Body of pancreas (tissue), 4 donors: ENCODE data around the gene CMC2. TPM values are rescaled to one million over a fixed set of nuclear protein-coding genes. Genes with fewer than 3 reads are reported as not detected.
A peak's percentile ranks its signal among the peaks of the same experiment; 100 is the strongest.

Source experiments
- ATAC-seq: fragments of 150-250 bp; one replicate; pipeline ENCODE4 v1.9.1; 2016
- DNase-seq, 4 donors: peaks; one replicate each; pipeline ENCODE4 v3.0.0-alpha.2; 2019
- H3K27ac ChIP-seq, 4 donors: fragments of 200-600 bp; sonication (generic); 1 replicate in 3 of 4; 2 replicates in 1 of 4; pipeline versions ENCODE4 v1.5.1 to v1.6.1; 2016 to 2019; ENCODE audit warnings: mild to moderate bottlenecking in 1 of 4, mixed read lengths in 1 of 4, moderate library complexity in 1 of 4
- H3K27me3 ChIP-seq, 2 donors: fragments of 200-600 bp; sonication (generic); one replicate each; pipeline ENCODE4 v1.6.0; 2016; ENCODE audit warnings: mild to moderate bottlenecking in 1 of 2
- H3K36me3 ChIP-seq, 2 donors: fragments of 200-600 bp; sonication (generic); replicated peaks in 1 of 2; 2 replicates each; pipeline ENCODE4 v1.5.1; 2016; ENCODE audit warnings: low read depth in 2 of 2; ENCODE audit not compliant: insufficient read depth in 1 of 2
- H3K4me1 ChIP-seq: fragments of 200-600 bp; sonication (generic); one replicate; pipeline ENCODE4 v1.6.0; 2016
- H3K4me3 ChIP-seq, 2 donors: fragments of 200-600 bp; sonication (generic); 1 replicate in 1 of 2; 2 replicates in 1 of 2; pipeline ENCODE4 v1.5.1; 2016 to 2019
- H3K9me3 ChIP-seq, 3 donors: fragments of 200-600 bp; sonication (generic); 1 replicate in 2 of 3; 2 replicates in 1 of 3; pipeline ENCODE4 v1.5.1; 2016
- POLR2A ChIP-seq, 3 donors: fragments of 450-650 bp; IDR thresholded peaks; one replicate each; pipeline ENCODE4 v1.6.1; 2016; ENCODE audit warnings: antibody characterized with exemption in 3 of 3, mild to moderate bottlenecking in 2 of 3
- WGBS, 2 donors: methylation state at CpG; one replicate each; pipeline ENCODE4 v1.1.5; 2017; 5-methylcytosine and 5-hydroxymethylcytosine counted together
- intact Hi-C: fragments of 100-400 bp; cut with DNase I; formaldehyde crosslinking; loops from one replicate; pipeline ENCODE4 v1.15.1; 2023
- total RNA-seq, 2 donors: library from RNA; depleted of rRNA; stranded (reverse); fragments of >200 nt; gene quantifications; one replicate each; pipeline ENCODE4 v1.1.0, GENCODE V29; 2016
- TF ChIP-seq, protein P1 (sequence below), 7 experiments: fragments of 450-650 bp in 4 of 7; fragments of 200-600 bp in 3 of 7; sonication (generic) in 3 of 7; IDR thresholded peaks; one replicate each; pipeline ENCODE4 v1.5.1; 2016 to 2019; ENCODE audit warnings: antibody characterized with exemption in 7 of 7

Gene CMC2
- total RNA-seq, result 10 to 100 TPM; 15.5 to 23.6 TPM

DNA sequence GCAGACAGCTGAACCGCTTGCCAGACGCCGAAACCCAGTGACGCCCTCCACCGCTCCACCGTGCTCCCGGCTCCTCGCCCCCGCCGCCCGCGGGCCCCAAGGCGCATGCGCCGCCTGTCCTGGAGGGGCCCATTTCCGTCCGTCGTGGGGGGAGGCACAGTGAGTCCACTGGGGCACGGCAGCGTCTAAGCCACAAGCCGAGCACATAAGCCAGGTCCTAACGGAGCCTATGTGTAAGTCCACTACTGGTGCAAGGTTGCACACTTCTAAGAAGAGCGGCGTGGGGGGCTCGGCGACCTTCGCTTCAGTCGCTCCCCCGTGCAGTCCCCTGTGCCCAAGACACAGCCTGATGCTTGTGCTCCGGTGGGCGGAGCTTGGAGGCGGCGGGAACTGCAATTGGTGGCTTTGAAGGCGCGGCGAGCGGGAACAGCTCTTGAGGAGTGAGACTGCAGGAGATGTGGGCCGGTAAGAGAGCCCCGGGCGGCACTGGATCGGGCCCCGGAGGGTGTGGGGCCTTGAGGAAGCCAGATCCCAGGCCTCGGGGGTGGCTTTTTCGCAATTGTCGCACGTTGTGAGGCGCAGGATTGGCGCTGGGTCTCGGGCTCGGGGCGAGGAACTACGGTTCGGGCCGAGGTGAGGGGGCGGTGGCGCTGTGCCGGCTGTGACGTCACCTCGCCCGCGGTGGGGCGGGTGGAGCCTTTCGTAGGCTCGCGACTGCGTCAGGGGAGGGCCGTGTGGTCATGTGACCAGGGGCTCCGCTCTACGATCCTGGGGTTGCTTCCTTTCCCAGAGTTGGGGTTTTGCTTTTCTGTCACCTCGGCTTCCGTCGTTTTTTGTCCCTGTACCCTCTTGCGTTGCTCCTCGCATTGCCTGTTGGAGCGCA is at the start of gene CMC2, which contains the start of gene CENPN:
CMC2 (minus strand) TSS at position 73 of the 883 bp plus-strand sequence. CDS start 9,491 bp downstream, outside the sequence.
CENPN (plus strand) TSS at position 402 of the 883 bp plus-strand sequence. CDS start 4,726 bp downstream, outside the sequence.
- no peaks in the 10 kb centered on the region for H3K27me3 ChIP-seq
- peak within 1 kb of the TSS; percentile 85 to 95 for H3K4me3 ChIP-seq
- WGBS, 2 donors, result 0% methylated on average over 4 to 68 of the region's 75 CpGs
- peaks cover 30% of the 10 kb centered on the region for H3K4me1 ChIP-seq
- no peaks in the 10 kb centered on the region for H3K9me3 ChIP-seq
- H3K36me3 ChIP-seq, result no peaks in the 10 kb centered on the region
- intact Hi-C loops, result no loop called here
- ATAC-seq (peak; percentile 93), DNase-seq (peak; percentile 99 to 100 (median 99))
- H3K27ac ChIP-seq, result peak within 1 kb of the TSS; percentile 96 to 99 (median 98)
- TF ChIP-seq, protein P1, sequence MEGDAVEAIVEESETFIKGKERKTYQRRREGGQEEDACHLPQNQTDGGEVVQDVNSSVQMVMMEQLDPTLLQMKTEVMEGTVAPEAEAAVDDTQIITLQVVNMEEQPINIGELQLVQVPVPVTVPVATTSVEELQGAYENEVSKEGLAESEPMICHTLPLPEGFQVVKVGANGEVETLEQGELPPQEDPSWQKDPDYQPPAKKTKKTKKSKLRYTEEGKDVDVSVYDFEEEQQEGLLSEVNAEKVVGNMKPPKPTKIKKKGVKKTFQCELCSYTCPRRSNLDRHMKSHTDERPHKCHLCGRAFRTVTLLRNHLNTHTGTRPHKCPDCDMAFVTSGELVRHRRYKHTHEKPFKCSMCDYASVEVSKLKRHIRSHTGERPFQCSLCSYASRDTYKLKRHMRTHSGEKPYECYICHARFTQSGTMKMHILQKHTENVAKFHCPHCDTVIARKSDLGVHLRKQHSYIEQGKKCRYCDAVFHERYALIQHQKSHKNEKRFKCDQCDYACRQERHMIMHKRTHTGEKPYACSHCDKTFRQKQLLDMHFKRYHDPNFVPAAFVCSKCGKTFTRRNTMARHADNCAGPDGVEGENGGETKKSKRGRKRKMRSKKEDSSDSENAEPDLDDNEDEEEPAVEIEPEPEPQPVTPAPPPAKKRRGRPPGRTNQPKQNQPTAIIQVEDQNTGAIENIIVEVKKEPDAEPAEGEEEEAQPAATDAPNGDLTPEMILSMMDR (IDR thresholded peaks at IDR 0.05), result peak in 3 of 7 experiments; percentile 15 to 40 (median 20)
- TF ChIP-seq POLR2A (IDR thresholded peaks at IDR 0.05), result peak in 2 of 3 donors; percentile 77 to 91

DNA sequence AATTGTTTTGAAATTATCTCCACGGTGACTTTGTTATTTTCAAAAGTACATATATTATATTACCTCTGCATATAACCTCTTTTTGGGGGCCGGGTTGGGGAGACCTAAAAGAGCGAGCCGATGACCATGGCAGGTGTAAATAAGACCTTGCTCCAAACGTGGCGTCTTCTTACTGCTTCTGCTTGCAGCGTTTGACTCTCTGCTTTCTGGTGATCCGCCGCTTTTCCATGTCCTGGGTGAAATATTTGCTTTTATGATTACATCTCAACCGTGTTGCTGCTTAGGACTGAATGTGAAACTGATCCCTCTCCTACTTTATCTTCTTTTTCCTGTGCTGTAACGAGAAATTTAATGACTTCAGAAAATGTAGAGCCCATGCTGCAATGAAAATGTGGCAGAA is 47.1 kb upstream of the CMC2 start:
- WGBS, 2 donors, result 78 to 79% methylated on average over 11 of the region's 11 CpGs
- peaks cover 0 to 9% (median 0%) of the 10 kb centered on the region in 3 donors for H3K9me3 ChIP-seq
- intact Hi-C loops, result no loop called here

DNA sequence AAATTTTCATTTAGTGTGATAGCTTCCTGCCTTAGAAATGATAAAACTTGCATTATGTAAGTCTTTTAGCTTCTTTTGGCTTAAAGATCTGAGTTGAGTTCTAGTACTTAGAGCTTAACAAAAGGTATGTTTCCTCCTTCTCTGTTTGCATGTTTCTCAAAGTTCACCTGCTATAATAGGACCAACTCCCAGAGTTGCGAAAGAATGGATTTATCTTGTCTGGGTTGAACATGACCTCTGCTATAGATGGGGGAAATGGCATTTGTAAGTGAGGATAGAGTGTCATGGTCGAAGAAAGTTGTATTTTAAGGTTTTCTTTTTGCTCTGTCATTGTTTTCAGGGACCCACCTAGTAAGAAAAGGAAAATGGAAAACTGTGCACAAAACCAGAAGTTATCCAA is 36.1 kb upstream of the CMC2 start:
- TF ChIP-seq POLR2A (IDR thresholded peaks at IDR 0.05), result no peak
- TF ChIP-seq, protein P1 (IDR thresholded peaks at IDR 0.05), result no peak
- 89 to 98% methylated on average over 2 of the region's 2 CpGs for WGBS, 2 donors
- Histone ChIP-seq H3K27ac (no peak overlapping the region), H3K27me3 (no peaks in the 10 kb centered on the region), H3K36me3 (peaks cover 12 to 27% of the 10 kb centered on the region in 2 donors), H3K4me3 (no peak overlapping the region), H3K9me3 (no peaks in the 10 kb centered on the region), H3K4me1 (peaks cover 11% of the 10 kb centered on the region)
- intact Hi-C loops, result no loop called here
- ATAC-seq (no peak), DNase-seq (no peak)

More for the DNA sequence above, 47.1 kb upstream of the CMC2 start:
- Histone ChIP-seq H3K27me3 (no peaks in the 10 kb centered on the region), H3K27ac (no peak overlapping the region), H3K4me1 (no peaks in the 10 kb centered on the region), H3K36me3 (no peaks in the 10 kb centered on the region), H3K4me3 (no peak overlapping the region)
- TF ChIP-seq, protein P1 (IDR thresholded peaks at IDR 0.05), result no peak
- TF ChIP-seq POLR2A (IDR thresholded peaks at IDR 0.05), result no peak
- ATAC-seq (no peak), DNase-seq (no peak)

DNA sequence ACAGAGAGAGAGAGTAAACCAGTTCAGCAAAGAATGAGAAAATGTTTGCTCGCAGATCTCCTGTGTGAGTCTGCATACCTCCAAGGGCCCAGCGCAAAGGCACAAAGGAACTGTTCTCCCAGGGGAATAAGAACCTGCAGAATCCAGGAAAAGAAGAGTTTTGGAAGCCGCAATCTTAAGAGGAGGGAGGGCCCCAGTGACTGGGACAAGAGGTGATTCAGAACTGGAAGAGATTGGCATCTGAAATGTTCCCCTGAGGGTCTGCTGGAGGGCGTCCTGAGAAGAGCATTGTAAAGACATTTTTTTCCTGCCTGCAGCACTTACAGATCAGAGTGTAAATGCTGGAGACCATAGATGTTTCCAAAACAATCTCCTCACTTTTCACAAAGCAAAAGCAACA is 35.0 kb upstream of the CMC2 start:
- Histone ChIP-seq H3K4me3 (no peak overlapping the region), H3K27ac (no peak overlapping the region), H3K27me3 (no peaks in the 10 kb centered on the region), H3K4me1 (peaks cover 22% of the 10 kb centered on the region), H3K36me3 (peaks cover 12 to 27% of the 10 kb centered on the region in 2 donors), H3K9me3 (no peaks in the 10 kb centered on the region)
- DNase-seq (no peak), ATAC-seq (no peak)
- no peak for TF ChIP-seq POLR2A (IDR thresholded peaks at IDR 0.05)
- 91 to 99% methylated on average over 4 of the region's 4 CpGs for WGBS, 2 donors
- intact Hi-C loops, result no loop called here

DNA sequence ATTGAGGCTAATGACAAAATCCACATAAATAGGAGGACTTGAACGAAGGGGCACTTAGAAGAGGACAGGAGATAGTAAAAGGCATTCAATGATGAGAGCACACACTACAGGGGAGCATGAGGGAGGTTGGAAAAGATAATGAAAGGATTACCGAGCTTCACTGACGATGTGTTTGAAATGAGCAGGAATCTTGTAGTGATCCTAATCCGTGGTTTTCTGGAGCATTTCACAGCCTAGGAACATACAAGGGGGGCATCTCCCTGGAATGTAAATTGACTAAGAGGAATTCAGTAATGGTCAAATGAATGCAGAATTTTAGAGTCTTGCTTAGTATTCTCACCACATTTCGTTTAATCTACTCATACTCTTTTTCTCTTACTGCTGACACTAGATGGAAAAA is 34.2 kb upstream of the CMC2 start:
- Histone ChIP-seq H3K9me3 (no peaks in the 10 kb centered on the region), H3K4me1 (peaks cover 26% of the 10 kb centered on the region), H3K27ac (no peak overlapping the region), H3K27me3 (no peaks in the 10 kb centered on the region), H3K36me3 (peaks cover 12 to 27% of the 10 kb centered on the region in 2 donors), H3K4me3 (no peak overlapping the region)
- 83 to 84% methylated on average over 5 of the region's 5 CpGs for WGBS, 2 donors
- DNase-seq (no peak), ATAC-seq (no peak)
- no peak for TF ChIP-seq POLR2A (IDR thresholded peaks at IDR 0.05)
- TF ChIP-seq, protein P1 (IDR thresholded peaks at IDR 0.05), result no peak
- intact Hi-C loops, result no loop called here
